ENCODE results near the gene DTYMK.
A peak's percentile ranks its signal among the peaks of the same experiment; 100 is the strongest.

DTYMK gene

GRCh38 chr2:241638940-241639339 is 47.7 kb downstream of the DTYMK start:
- ChIA-PET POLR2A (no interaction called here), CTCF (interaction anchor here (1.0 to 2.1 kb wide), 2 partner anchors 8 to 19 kb away, joined by 4 to 7 read pairs; no protein-coding TSS in a partner anchor)
- DNase-seq (ENCODE audit: low read depth, low spot score) = no peak
- TF ChIP-seq CTCF (IDR thresholded peaks at IDR 0.05; ENCODE audit: insufficient read depth, low read length, missing control alignments) = no peak
- peak overlapping the region; percentile 91 for H3K4me3 ChIP-seq (ENCODE audit: low read depth, low read length)

GRCh38 chr2:241637795-241638660 is 48.6 kb downstream of the DTYMK start:
- ChIA-PET CTCF (interaction anchor here (1.0 to 2.1 kb wide), 6 partner anchors 9 to 130 kb away, joined by 3 to 8 read pairs (median 4); partner anchors contain the start of gene STK25), POLR2A (interaction anchor here (0.5 to 1.6 kb wide), 3 partner anchors 127 to 360 kb away, joined by 3 to 4 read pairs (median 3); no protein-coding TSS in a partner anchor)
- no peak for DNase-seq (ENCODE audit: low read depth, low spot score)
- no peak for TF ChIP-seq CTCF (IDR thresholded peaks at IDR 0.05; ENCODE audit: insufficient read depth, low read length, missing control alignments)
- H3K4me3 ChIP-seq (ENCODE audit: low read depth, low read length) = peak overlapping the region; percentile 91

- POLR2A ChIA-PET = interaction anchor here (0.5 to 1.6 kb wide), 3 partner anchors 126 to 135 kb away, joined by 3 to 4 read pairs (median 3); no protein-coding TSS in a partner anchor
- TF ChIP-seq CTCF (IDR thresholded peaks at IDR 0.05; ENCODE audit: insufficient read depth, low read length, missing control alignments) = no peak
- H3K4me3 ChIP-seq (ENCODE audit: low read depth, low read length) = peak within 1 kb of the TSS; percentile 91
- CTCF ChIA-PET = interaction anchor here (1.0 to 2.1 kb wide), 5 partner anchors 17 to 130 kb away, joined by 3 to 8 read pairs (median 4); partner anchors contain the start of gene STK25
- peak; percentile 23 for DNase-seq (ENCODE audit: low read depth, low spot score)
These were observed 49.4 kb downstream of the DTYMK start, which contains the start of the genes ATG4B and THAP4 for GRCh38 chr2:241637018-241637794. Gene ATG4B, plus strand, starts transcription at chr2:241637693. Its CDS starts 22 bp downstream, at chr2:241637715. Gene THAP4, minus strand, starts transcription at chr2:241637158. Its CDS starts 141 bp downstream, at chr2:241637017.

- peak overlapping the region; percentile 91 for H3K4me3 ChIP-seq (ENCODE audit: low read depth, low read length)
- TF ChIP-seq CTCF (IDR thresholded peaks at IDR 0.05; ENCODE audit: insufficient read depth, low read length, missing control alignments) = no peak
- no peak for DNase-seq (ENCODE audit: low read depth, low spot score)
- POLR2A ChIA-PET = interaction anchor here (0.6 to 1.6 kb wide), 3 partner anchors 75 to 135 kb away, joined by 3 to 4 read pairs (median 3); no protein-coding TSS in a partner anchor
- CTCF ChIA-PET = interaction anchor here (1.0 to 2.1 kb wide), 3 partner anchors 22 to 129 kb away, joined by 3 to 7 read pairs (median 4); partner anchors contain the start of gene STK25
These were observed 50.2 kb downstream of the DTYMK start for GRCh38 chr2:241636182-241637017.

GRCh38 chr2:241635756-241636155 is 50.9 kb downstream of the DTYMK start:
- TF ChIP-seq CTCF (IDR thresholded peaks at IDR 0.05; ENCODE audit: insufficient read depth, low read length, missing control alignments) = no peak
- no peak for DNase-seq (ENCODE audit: low read depth, low spot score)
- ChIA-PET CTCF (no interaction called here), POLR2A (interaction anchor here (0.7 kb wide), 1 partner anchor 74 kb away, joined by 3 read pairs; no protein-coding TSS in a partner anchor)
- peak overlapping the region; percentile 91 for H3K4me3 ChIP-seq (ENCODE audit: low read depth, low read length)

Data from AG04449 (cell line).